Dendritic cell treated with granulocyte-macrophage colony-stimulating factor and Interleukin-4, amounts not matched to agents 40 ng/mL and 50 ng/mL, for 4 days (primary cell): ENCODE data around the gene MIOX.

Source experiments
- H3K27ac Mint-ChIP-seq: one replicate; pipeline ENCODE4 v1.8.0; 2022; ENCODE audit warnings: mild to moderate bottlenecking, mixed read lengths
- H3K27me3 Mint-ChIP-seq: one replicate; pipeline ENCODE4 v1.8.0; 2022; ENCODE audit warnings: mild to moderate bottlenecking, mixed read lengths
- H3K36me3 Mint-ChIP-seq: one replicate; pipeline ENCODE4 v1.8.0; 2022; ENCODE audit warnings: low read depth, mixed read lengths
- H3K4me1 Mint-ChIP-seq: one replicate; pipeline ENCODE4 v1.8.0; 2022; ENCODE audit warnings: low read depth, mixed read lengths
- H3K4me3 Mint-ChIP-seq: one replicate; pipeline ENCODE4 v1.8.0; 2022; ENCODE audit warnings: mild to moderate bottlenecking, moderate library complexity, mixed read lengths
- H3K9me3 Mint-ChIP-seq: one replicate; pipeline ENCODE4 v1.8.0; 2022; ENCODE audit warnings: mixed read lengths
- intact Hi-C: fragments of 100-400 bp; cut with micrococcal nuclease; formaldehyde crosslinking; loops from one replicate; pipeline ENCODE4 v1.15.0; 2022

MIOX gene

DNA sequence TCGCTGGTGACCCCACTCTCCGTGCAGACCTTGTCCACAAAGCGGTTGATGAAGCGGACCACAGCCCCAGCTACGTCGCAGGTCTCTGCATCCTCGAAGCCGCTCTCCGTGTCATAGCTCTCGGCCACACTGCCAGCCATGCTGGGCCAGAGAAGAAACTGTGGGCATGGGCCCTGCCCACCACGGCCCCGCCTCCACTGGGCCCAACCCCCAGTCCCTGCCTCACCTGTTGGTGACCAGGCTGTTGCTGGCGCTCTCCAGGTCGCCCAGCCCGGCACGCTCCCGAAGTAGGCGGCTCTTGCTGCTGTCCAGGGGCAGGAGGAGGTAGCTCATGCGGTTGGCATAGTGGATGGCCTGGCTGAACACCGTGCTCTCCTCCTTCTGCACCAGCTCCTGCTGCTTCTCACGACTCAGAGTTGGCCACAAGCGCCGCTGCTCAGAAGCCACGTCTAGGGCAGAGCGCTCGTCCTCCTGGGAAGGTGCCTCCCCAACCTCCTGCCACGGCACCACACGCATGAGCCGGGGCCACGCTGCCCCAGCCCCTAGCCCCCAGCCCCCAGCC, 24.6 kb upstream of the MIOX start:
- Mint-ChIP-seq H3K27ac (no peak overlapping the region), H3K36me3 (peaks cover 100% of the 10 kb centered on the region), H3K9me3 (no peaks in the 10 kb centered on the region), H3K27me3 (no peaks in the 10 kb centered on the region), H3K4me3 (no peak overlapping the region), H3K4me1 (no peaks in the 10 kb centered on the region)
- intact Hi-C loops, result no loop called here

GRCh38 chr22:50463188-50463900, 23.3 kb upstream of the MIOX start:
- Mint-ChIP-seq H3K9me3 (no peaks in the 10 kb centered on the region), H3K27me3 (no peaks in the 10 kb centered on the region), H3K4me3 (no peak overlapping the region), H3K4me1 (no peaks in the 10 kb centered on the region), H3K27ac (no peak overlapping the region), H3K36me3 (peaks cover 100% of the 10 kb centered on the region)
- intact Hi-C loops, result no loop called here

DNA sequence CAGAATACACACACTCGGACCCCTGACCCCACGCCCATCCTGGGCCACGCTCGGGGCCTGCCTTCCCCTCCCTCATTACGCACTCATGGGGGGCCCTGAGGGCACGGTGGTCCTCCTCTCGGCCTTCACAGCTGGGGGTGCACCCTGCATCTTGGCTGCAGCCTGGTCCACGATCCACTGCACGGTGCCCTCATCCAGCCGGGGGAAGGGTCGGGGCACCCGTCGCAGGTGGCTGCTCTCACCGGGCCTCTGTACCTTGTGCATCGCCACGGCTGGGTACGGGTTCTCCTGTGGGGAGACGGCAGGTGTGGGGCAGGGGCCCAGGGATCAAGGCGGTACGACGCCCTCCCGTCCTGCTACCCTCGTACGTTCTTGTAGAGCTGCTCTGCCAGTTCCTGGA, 22.2 kb upstream of the MIOX start:
- Mint-ChIP-seq H3K27me3 (no peaks in the 10 kb centered on the region), H3K9me3 (no peaks in the 10 kb centered on the region), H3K36me3 (peaks cover 94% of the 10 kb centered on the region), H3K4me1 (peaks cover 5% of the 10 kb centered on the region), H3K4me3 (no peak overlapping the region), H3K27ac (no peak overlapping the region)
- intact Hi-C loops, result no loop called here

GRCh38 chr22:50465066-50465930, 21.4 kb upstream of the MIOX start:
- no peaks in the 10 kb centered on the region for H3K27me3 Mint-ChIP-seq
- peaks cover 13% of the 10 kb centered on the region for H3K4me1 Mint-ChIP-seq
- H3K9me3 Mint-ChIP-seq, result no peaks in the 10 kb centered on the region
- H3K27ac Mint-ChIP-seq, result no peak overlapping the region
- no peak overlapping the region for H3K4me3 Mint-ChIP-seq
- intact Hi-C loops, result no loop called here
- H3K36me3 Mint-ChIP-seq, result peaks cover 86% of the 10 kb centered on the region

DNA sequence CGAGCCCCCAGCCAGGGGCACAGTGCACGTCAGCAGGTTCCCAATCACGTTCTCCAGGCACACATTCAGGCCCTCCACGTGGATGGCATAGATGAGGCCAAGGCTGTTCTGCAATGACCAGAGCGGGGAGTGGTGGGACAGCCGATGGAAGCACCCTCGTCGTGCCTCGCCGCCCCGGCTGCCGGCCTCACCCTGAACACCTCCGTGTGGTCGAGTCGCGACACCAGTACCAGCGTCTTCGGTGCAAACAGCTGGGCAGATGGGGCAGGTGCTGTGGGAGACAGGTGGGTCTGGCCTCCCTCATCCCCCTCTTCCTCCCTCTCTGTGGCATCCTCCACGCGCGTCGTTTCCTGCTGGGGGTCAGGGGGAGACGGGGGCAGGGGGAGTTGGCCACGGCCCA, 19.3 kb upstream of the MIOX start:
- Mint-ChIP-seq H3K4me3 (no peak overlapping the region), H3K27ac (no peak overlapping the region)

GRCh38 chr22:50467773-50468440, 18.8 kb upstream of the MIOX start:
- Mint-ChIP-seq H3K4me3 (no peak overlapping the region), H3K9me3 (no peaks in the 10 kb centered on the region), H3K27me3 (no peaks in the 10 kb centered on the region), H3K27ac (no peak overlapping the region), H3K36me3 (peaks cover 68% of the 10 kb centered on the region), H3K4me1 (peaks cover 39% of the 10 kb centered on the region)
- intact Hi-C loops, result no loop called here

More for the DNA sequence above, 19.3 kb upstream of the MIOX start:
- Mint-ChIP-seq H3K4me1 (peaks cover 34% of the 10 kb centered on the region), H3K27me3 (no peaks in the 10 kb centered on the region), H3K36me3 (peaks cover 69% of the 10 kb centered on the region), H3K9me3 (no peaks in the 10 kb centered on the region)
- intact Hi-C loops, result no loop called here

- Mint-ChIP-seq H3K36me3 (peaks cover 67% of the 10 kb centered on the region), H3K4me1 (peaks cover 46% of the 10 kb centered on the region), H3K4me3 (no peak overlapping the region), H3K9me3 (no peaks in the 10 kb centered on the region), H3K27me3 (no peaks in the 10 kb centered on the region), H3K27ac (no peak overlapping the region)
- intact Hi-C loops, result no loop called here
These were observed 18.0 kb upstream of the MIOX start for GRCh38 chr22:50468626-50469025.

GRCh38 chr22:50469377-50470305, 17.0 kb upstream of the MIOX start:
- intact Hi-C loops, result loop anchor here (10.0 kb wide), 1 partner anchor 105 kb away; no protein-coding TSS in a partner anchor
- Mint-ChIP-seq H3K4me3 (no peak overlapping the region), H3K9me3 (no peaks in the 10 kb centered on the region), H3K27me3 (no peaks in the 10 kb centered on the region), H3K4me1 (peaks cover 54% of the 10 kb centered on the region), H3K36me3 (peaks cover 57% of the 10 kb centered on the region), H3K27ac (no peak overlapping the region)

DNA sequence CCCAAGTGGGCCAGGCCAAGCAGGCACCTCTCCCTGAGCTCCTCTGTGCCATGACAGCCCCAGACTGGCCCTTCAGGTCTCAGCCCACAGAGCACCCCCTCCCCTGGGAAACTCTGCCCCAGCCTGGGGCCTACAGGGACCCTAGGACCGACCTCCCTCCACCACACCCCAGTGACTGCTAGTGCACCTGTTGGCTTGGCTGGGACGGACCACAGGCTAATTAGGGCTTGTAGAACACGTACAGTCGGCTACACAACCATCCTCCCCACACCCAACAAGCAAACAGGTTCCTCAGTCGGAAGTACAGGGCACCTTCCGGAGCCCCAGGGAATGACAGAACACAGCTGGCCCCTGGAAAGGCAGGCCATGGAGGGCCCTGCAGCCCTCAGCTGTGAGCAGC, 16.2 kb upstream of the MIOX start:
- H3K4me3 Mint-ChIP-seq, result peak overlapping the region; percentile 35
- H3K27ac Mint-ChIP-seq, result peak overlapping the region; percentile 63
- peaks cover 59% of the 10 kb centered on the region for H3K4me1 Mint-ChIP-seq
- intact Hi-C loops, result loop anchor here (10.0 kb wide), 1 partner anchor 106 kb away; no protein-coding TSS in a partner anchor
- H3K36me3 Mint-ChIP-seq, result peaks cover 48% of the 10 kb centered on the region
- H3K9me3 Mint-ChIP-seq, result no peaks in the 10 kb centered on the region
- H3K27me3 Mint-ChIP-seq, result no peaks in the 10 kb centered on the region

GRCh38 chr22:50471197-50471847, 15.3 kb upstream of the MIOX start:
- Mint-ChIP-seq H3K4me3 (no peak overlapping the region), H3K27me3 (peaks cover 4% of the 10 kb centered on the region), H3K9me3 (no peaks in the 10 kb centered on the region), H3K36me3 (peaks cover 40% of the 10 kb centered on the region), H3K27ac (no peak overlapping the region), H3K4me1 (peaks cover 60% of the 10 kb centered on the region)
- intact Hi-C loops, result loop anchor here (10.0 kb wide), 1 partner anchor 107 kb away; no protein-coding TSS in a partner anchor

GRCh38 chr22:50471962-50472361, 14.7 kb upstream of the MIOX start:
- intact Hi-C loops, result loop anchor here (10.0 kb wide), 1 partner anchor 107 kb away; no protein-coding TSS in a partner anchor
- H3K36me3 Mint-ChIP-seq, result peaks cover 34% of the 10 kb centered on the region
- peaks cover 60% of the 10 kb centered on the region for H3K4me1 Mint-ChIP-seq
- H3K27ac Mint-ChIP-seq, result no peak overlapping the region
- H3K9me3 Mint-ChIP-seq, result no peaks in the 10 kb centered on the region
- no peak overlapping the region for H3K4me3 Mint-ChIP-seq
- peaks cover 9% of the 10 kb centered on the region for H3K27me3 Mint-ChIP-seq

DNA sequence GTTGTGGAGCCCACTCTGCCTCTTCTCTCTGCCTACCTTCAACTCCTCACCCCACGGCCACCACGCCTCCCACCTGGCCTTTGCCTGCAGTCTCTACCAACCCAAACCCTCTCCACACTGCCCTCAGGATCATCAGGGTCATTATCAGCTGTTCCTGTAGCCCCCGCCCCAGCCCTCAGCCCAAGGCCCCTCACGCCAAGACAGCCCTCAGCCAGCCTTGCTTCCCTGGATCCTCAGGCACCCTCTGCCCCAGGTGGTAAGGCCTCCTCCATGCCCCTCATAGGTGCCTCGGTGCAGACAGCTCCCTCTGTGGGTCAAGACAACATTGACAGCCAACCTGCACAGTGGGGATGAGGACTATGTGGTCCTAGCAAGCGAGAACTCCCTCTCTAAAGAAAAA, 13.6 kb upstream of the MIOX start:
- Mint-ChIP-seq H3K9me3 (no peaks in the 10 kb centered on the region), H3K4me1 (peaks cover 60% of the 10 kb centered on the region)
- intact Hi-C loops, result loop anchor here (10.0 kb wide), 1 partner anchor 108 kb away; no protein-coding TSS in a partner anchor

More for the DNA sequence above, 13.6 kb upstream of the MIOX start:
- Mint-ChIP-seq H3K27ac (peak overlapping the region; percentile 68), H3K27me3 (peaks cover 18% of the 10 kb centered on the region), H3K36me3 (peaks cover 22% of the 10 kb centered on the region), H3K4me3 (peak overlapping the region; percentile 60)
